ENCODE results near the gene TUBB1.

Gene TUBB1

GRCh38 chr20:59063358-59064213, 44.4 kb downstream of the TUBB1 start:
- Histone ChIP-seq H3K36me3 (ENCODE audit: control insufficient read depth, insufficient read depth, low read length) (no peaks in the 10 kb centered on the region), H3K4me2 (ENCODE audit: low read length) (no peak overlapping the region), H3K9ac (no peak overlapping the region), H3K9me3 (ENCODE audit: control insufficient read depth, low read length) (no peaks in the 10 kb centered on the region), H3K4me1 (no peaks in the 10 kb centered on the region), H2AFZ (no peak overlapping the region), H3K27ac (no peak overlapping the region), H3K27me3 (ENCODE audit: control insufficient read depth, insufficient read depth, low read length) (no peaks in the 10 kb centered on the region), H3K4me3 (ENCODE audit: low read depth, low read length) (no peak overlapping the region), H3K79me2 (no peaks in the 10 kb centered on the region)
- TF ChIP-seq, protein P1, sequence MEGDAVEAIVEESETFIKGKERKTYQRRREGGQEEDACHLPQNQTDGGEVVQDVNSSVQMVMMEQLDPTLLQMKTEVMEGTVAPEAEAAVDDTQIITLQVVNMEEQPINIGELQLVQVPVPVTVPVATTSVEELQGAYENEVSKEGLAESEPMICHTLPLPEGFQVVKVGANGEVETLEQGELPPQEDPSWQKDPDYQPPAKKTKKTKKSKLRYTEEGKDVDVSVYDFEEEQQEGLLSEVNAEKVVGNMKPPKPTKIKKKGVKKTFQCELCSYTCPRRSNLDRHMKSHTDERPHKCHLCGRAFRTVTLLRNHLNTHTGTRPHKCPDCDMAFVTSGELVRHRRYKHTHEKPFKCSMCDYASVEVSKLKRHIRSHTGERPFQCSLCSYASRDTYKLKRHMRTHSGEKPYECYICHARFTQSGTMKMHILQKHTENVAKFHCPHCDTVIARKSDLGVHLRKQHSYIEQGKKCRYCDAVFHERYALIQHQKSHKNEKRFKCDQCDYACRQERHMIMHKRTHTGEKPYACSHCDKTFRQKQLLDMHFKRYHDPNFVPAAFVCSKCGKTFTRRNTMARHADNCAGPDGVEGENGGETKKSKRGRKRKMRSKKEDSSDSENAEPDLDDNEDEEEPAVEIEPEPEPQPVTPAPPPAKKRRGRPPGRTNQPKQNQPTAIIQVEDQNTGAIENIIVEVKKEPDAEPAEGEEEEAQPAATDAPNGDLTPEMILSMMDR (IDR thresholded peaks at IDR 0.05): no peak

- no peak overlapping the region for H3K4me2 ChIP-seq (ENCODE audit: low read length)
- H3K9me3 ChIP-seq (ENCODE audit: control insufficient read depth, low read length): no peaks in the 10 kb centered on the region
- H3K9ac ChIP-seq: no peak overlapping the region
- H2AFZ ChIP-seq: no peak overlapping the region
- H3K27ac ChIP-seq: no peak overlapping the region
- H3K79me2 ChIP-seq: no peaks in the 10 kb centered on the region
- no peaks in the 10 kb centered on the region for H3K27me3 ChIP-seq (ENCODE audit: control insufficient read depth, insufficient read depth, low read length)
- H3K4me3 ChIP-seq (ENCODE audit: low read depth, low read length): no peak overlapping the region
- TF ChIP-seq, protein P1 (IDR thresholded peaks at IDR 0.05): no peak
- H3K4me1 ChIP-seq: no peaks in the 10 kb centered on the region
- H3K36me3 ChIP-seq (ENCODE audit: control insufficient read depth, insufficient read depth, low read length): no peaks in the 10 kb centered on the region
Observed at GRCh38 chr20:59064214-59064722, 45.0 kb downstream of the TUBB1 start.

- Histone ChIP-seq H3K9me3 (ENCODE audit: control insufficient read depth, low read length) (no peaks in the 10 kb centered on the region), H2AFZ (no peak overlapping the region), H3K4me2 (ENCODE audit: low read length) (no peak overlapping the region), H3K27ac (no peak overlapping the region), H3K4me3 (ENCODE audit: low read depth, low read length) (no peak overlapping the region), H3K9ac (no peak overlapping the region), H3K4me1 (no peaks in the 10 kb centered on the region), H3K36me3 (ENCODE audit: control insufficient read depth, insufficient read depth, low read length) (no peaks in the 10 kb centered on the region), H3K27me3 (ENCODE audit: control insufficient read depth, insufficient read depth, low read length) (no peaks in the 10 kb centered on the region), H3K79me2 (no peaks in the 10 kb centered on the region)
- TF ChIP-seq, protein P1 (IDR thresholded peaks at IDR 0.05): no peak
Observed at GRCh38 chr20:59068534-59068933, 49.3 kb downstream of the TUBB1 start.

GRCh38 chr20:59069026-59069425, 49.8 kb downstream of the TUBB1 start:
- H3K4me2 ChIP-seq (ENCODE audit: low read length): no peak overlapping the region
- TF ChIP-seq, protein P1 (IDR thresholded peaks at IDR 0.05): no peak
- no peaks in the 10 kb centered on the region for H3K36me3 ChIP-seq (ENCODE audit: control insufficient read depth, insufficient read depth, low read length)
- H3K9ac ChIP-seq: no peak overlapping the region
- H3K27ac ChIP-seq: no peak overlapping the region
- no peaks in the 10 kb centered on the region for H3K79me2 ChIP-seq
- H2AFZ ChIP-seq: no peak overlapping the region
- H3K4me3 ChIP-seq (ENCODE audit: low read depth, low read length): no peak overlapping the region
- no peaks in the 10 kb centered on the region for H3K27me3 ChIP-seq (ENCODE audit: control insufficient read depth, insufficient read depth, low read length)
- no peaks in the 10 kb centered on the region for H3K9me3 ChIP-seq (ENCODE audit: control insufficient read depth, low read length)
- no peaks in the 10 kb centered on the region for H3K4me1 ChIP-seq
